Measurements from ENCODE around the gene OR2Z1.

GRCh38 chr19:8721334-8721733 lies at the start of gene OR2Z1:
- TF ChIP-seq POLR2A (IDR thresholded peaks at IDR 0.05; ENCODE audit: low read depth, low read length) (no peak), CTCF (conservative IDR thresholded peaks at IDR 0.05; ENCODE audit: low read depth, low read length) (no peak)

Data from IMR-90 (cell line).